GM12892 (cell line): ENCODE results near the gene CAPN12.

ENCODE experiments used
- POLR2AphosphoS5 ChIP-seq: IDR thresholded peaks from 2 replicates; pipeline ENCODE4 v1.6.1; 2011; ENCODE audit warnings: low read depth, low read length, control low read depth
- TAF1 ChIP-seq: IDR thresholded peaks from 2 replicates; pipeline ENCODE4 v1.6.1; 2011; ENCODE audit warnings: low read depth, mild to moderate bottlenecking, control low read depth, low read length, borderline replicate concordance

DNA sequence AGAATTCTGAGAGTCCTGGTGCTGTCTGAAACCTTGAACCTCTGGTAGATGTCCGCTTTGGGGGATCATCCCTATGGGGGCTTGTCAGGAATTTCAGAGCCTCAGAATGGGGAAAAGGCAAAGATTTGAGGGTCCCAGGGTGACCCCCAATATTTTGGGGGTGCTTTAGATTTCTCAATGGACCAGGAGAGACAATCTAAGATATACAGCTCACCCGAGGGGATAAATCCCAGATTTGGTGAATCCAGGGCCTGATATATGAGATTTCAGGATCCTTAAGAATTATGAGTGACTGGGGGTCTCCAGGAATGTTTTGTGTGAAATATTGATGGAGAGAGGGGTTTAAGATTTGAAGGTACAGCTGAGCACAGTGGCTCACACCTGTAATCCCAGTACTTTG is 3.3 kb downstream of the CAPN12 start:
- no peak for TF ChIP-seq TAF1
- TF ChIP-seq POLR2AphosphoS5, result no peak
